ENCODE measurements around the gene CFAP161. TPM values are rescaled to one million over a fixed set of nuclear protein-coding genes. Genes with fewer than 3 reads are reported as not detected.

Gene CFAP161
- total RNA-seq, 1 donor from 2014 or later, result 21.1 TPM

DNA sequence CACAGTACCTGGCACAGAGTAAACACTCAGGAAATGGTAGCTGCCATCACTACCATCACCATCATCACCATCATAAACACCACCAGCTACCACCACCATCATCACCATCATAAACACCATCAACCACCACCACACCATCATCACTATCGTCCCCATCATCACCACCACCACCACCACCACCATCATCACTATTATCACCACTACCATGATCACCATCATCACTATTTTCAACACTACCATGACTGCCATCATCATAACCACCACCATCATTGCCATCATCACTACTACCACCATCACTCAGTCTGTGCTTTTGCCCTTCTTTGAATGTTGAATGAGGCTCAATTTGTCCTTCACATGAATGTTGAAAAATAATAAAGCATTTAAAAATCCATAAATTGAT, 41.4 kb downstream of the CFAP161 start:
- TF ChIP-seq, protein P1, sequence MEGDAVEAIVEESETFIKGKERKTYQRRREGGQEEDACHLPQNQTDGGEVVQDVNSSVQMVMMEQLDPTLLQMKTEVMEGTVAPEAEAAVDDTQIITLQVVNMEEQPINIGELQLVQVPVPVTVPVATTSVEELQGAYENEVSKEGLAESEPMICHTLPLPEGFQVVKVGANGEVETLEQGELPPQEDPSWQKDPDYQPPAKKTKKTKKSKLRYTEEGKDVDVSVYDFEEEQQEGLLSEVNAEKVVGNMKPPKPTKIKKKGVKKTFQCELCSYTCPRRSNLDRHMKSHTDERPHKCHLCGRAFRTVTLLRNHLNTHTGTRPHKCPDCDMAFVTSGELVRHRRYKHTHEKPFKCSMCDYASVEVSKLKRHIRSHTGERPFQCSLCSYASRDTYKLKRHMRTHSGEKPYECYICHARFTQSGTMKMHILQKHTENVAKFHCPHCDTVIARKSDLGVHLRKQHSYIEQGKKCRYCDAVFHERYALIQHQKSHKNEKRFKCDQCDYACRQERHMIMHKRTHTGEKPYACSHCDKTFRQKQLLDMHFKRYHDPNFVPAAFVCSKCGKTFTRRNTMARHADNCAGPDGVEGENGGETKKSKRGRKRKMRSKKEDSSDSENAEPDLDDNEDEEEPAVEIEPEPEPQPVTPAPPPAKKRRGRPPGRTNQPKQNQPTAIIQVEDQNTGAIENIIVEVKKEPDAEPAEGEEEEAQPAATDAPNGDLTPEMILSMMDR (IDR thresholded peaks at IDR 0.05; ENCODE audit: unreplicated experiment), result no peak
- no peaks in the 10 kb centered on the region for H3K9me3 Mint-ChIP-seq (ENCODE audit: unreplicated experiment)
- H3K27ac Mint-ChIP-seq (ENCODE audit: unreplicated experiment), result no peak overlapping the region
- peaks cover 3% of the 10 kb centered on the region for H3K4me1 Mint-ChIP-seq (ENCODE audit: unreplicated experiment)
- no peak overlapping the region for H3K4me3 Mint-ChIP-seq (ENCODE audit: unreplicated experiment)
- peaks cover 2% of the 10 kb centered on the region for H3K27me3 Mint-ChIP-seq (ENCODE audit: unreplicated experiment)
- H3K36me3 Mint-ChIP-seq (ENCODE audit: low read depth, unreplicated experiment), result no peaks in the 10 kb centered on the region
- no peak for DNase-seq (ENCODE audit: low spot score)

DNA sequence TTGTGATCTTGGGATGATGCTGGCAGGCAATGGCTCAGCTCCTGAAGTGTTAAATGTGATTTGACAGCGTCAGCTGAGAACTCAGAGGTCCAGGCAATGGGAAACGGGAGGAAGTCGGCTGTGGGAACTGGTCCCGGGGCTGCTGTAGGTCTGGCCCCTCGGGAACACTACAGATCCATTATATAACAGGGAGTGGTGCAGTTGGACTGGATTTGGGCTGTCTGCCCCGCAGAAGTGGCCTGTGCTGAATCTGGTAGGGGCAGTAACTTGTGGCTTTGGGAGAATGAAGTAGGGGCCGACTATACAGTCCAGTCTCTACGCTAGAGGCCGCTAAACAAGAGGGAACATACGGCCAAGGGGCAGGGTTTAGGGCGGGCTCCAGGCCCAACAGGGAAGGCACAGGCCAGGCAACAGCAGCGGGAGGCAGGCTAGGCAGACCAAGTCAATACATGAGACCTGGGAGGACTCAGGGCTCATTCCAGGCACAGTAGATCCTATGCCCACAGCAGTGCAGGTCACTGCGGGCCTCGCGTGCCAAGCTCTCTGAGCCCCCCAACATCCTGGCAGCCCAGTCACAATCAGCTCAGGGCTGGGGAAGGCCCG, 42.3 kb downstream of the CFAP161 start:
- TF ChIP-seq, protein P1 (IDR thresholded peaks at IDR 0.05; ENCODE audit: unreplicated experiment), result no peak
- Mint-ChIP-seq H3K4me3 (ENCODE audit: unreplicated experiment) (no peak overlapping the region), H3K36me3 (ENCODE audit: low read depth, unreplicated experiment) (no peaks in the 10 kb centered on the region), H3K27me3 (ENCODE audit: unreplicated experiment) (peaks cover 2% of the 10 kb centered on the region), H3K27ac (ENCODE audit: unreplicated experiment) (no peak overlapping the region), H3K4me1 (ENCODE audit: unreplicated experiment) (peaks cover 3% of the 10 kb centered on the region), H3K9me3 (ENCODE audit: unreplicated experiment) (no peaks in the 10 kb centered on the region)
- no peak for DNase-seq (ENCODE audit: low spot score)

DNA sequence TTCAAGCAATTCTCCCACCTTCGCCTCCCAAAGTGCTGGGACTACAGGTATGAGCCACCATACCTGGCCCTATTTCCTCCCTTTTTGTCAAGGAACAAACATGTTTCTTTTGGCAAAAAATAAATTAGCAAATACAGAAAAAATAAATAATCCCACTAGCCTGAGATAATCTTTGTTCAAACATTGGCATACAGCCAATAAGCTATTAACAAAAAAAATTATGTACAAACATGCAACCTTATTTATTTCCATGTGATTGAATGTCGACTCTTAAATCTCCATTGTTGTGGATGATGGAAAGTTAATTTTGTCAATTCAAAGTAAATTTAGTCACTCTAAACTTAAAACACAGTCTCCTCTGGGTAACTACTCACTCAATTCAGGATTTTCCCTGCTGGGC, 44.3 kb downstream of the CFAP161 start:
- DNase-seq (ENCODE audit: low spot score), result no peak
- Mint-ChIP-seq H3K27ac (ENCODE audit: unreplicated experiment) (no peak overlapping the region), H3K27me3 (ENCODE audit: unreplicated experiment) (peaks cover 2% of the 10 kb centered on the region), H3K4me3 (ENCODE audit: unreplicated experiment) (no peak overlapping the region), H3K9me3 (ENCODE audit: unreplicated experiment) (no peaks in the 10 kb centered on the region), H3K4me1 (ENCODE audit: unreplicated experiment) (peaks cover 3% of the 10 kb centered on the region), H3K36me3 (ENCODE audit: low read depth, unreplicated experiment) (no peaks in the 10 kb centered on the region)
- TF ChIP-seq, protein P1 (IDR thresholded peaks at IDR 0.05; ENCODE audit: unreplicated experiment), result no peak

DNA sequence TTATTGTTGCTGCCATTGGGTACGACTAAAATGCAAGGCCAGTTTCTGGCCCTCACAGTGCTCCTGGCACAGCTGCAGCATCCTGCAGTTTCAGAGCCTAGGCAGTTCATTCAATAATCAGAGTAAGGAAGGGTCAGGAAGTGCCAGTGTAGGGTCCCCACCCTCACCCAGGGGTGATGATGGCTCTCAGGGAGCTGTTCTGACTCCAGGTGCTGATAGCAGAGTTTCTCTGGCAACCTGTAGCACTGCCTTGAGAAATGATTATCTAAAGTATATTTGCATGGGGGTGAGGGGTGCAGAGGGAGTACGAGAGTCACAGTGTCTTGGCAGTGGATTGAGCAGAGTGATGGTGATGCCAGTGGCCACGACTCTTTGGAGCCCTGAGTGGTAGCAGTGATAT, 47.1 kb downstream of the CFAP161 start:
- no peaks in the 10 kb centered on the region for H3K9me3 Mint-ChIP-seq (ENCODE audit: unreplicated experiment)
- DNase-seq (ENCODE audit: low spot score), result no peak
- H3K27ac Mint-ChIP-seq (ENCODE audit: unreplicated experiment), result no peak overlapping the region
- H3K4me3 Mint-ChIP-seq (ENCODE audit: unreplicated experiment), result no peak overlapping the region
- H3K4me1 Mint-ChIP-seq (ENCODE audit: unreplicated experiment), result peaks cover 3% of the 10 kb centered on the region
- peaks cover 3% of the 10 kb centered on the region for H3K27me3 Mint-ChIP-seq (ENCODE audit: unreplicated experiment)
- H3K36me3 Mint-ChIP-seq (ENCODE audit: low read depth, unreplicated experiment), result peaks cover 3% of the 10 kb centered on the region
- TF ChIP-seq, protein P1 (IDR thresholded peaks at IDR 0.05; ENCODE audit: unreplicated experiment), result no peak

DNA sequence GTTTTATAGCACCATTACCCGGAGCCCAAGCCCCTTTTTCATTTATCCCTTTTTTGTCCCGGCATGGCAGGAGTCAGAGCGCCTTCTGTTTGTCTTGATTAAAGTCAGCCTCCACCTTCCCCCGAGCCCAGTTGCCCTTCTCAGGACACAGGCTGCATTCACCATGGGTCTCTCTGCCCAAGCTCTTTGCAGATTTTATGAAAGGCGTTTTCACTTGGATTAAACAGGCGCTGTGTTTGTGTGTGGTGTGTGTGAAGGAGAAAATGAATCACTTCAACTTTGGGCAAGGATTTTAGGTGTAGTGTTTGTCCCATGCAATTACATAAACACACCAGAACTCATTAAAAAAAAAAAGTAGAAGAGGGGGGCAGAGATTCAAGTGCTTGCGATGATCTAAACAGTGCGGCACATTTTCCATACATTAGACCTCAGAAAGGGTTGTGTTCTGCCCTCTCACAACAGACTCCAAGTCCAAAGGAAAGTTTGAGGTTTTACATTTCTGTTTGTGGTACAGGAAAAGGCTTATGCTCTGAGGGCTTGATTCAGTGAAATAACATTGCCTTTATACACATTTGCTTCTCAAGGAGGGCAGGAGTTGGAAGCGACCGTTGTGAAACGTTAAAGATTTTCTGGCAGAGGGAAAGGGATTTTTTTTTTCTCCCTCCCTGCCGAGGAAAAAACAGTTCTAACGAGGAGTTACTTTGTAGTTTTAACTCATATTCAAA, 48.1 kb downstream of the CFAP161 start:
- no peak overlapping the region for H3K27ac Mint-ChIP-seq (ENCODE audit: unreplicated experiment)
- no peak for DNase-seq (ENCODE audit: low spot score)
- peaks cover 3% of the 10 kb centered on the region for H3K4me1 Mint-ChIP-seq (ENCODE audit: unreplicated experiment)
- H3K4me3 Mint-ChIP-seq (ENCODE audit: unreplicated experiment), result no peak overlapping the region
- TF ChIP-seq, protein P1 (IDR thresholded peaks at IDR 0.05; ENCODE audit: unreplicated experiment), result no peak
- peaks cover 3% of the 10 kb centered on the region for H3K36me3 Mint-ChIP-seq (ENCODE audit: low read depth, unreplicated experiment)
- no peaks in the 10 kb centered on the region for H3K9me3 Mint-ChIP-seq (ENCODE audit: unreplicated experiment)
- H3K27me3 Mint-ChIP-seq (ENCODE audit: unreplicated experiment), result peaks cover 3% of the 10 kb centered on the region

All from endothelial cell (in vitro differentiated cells).